NCI-H2171 (cell line): ENCODE measurements around the gene CALML6.

Experiments used
- DNase-seq: peaks from one replicate; lab custom pipeline; 2025; lab: John Stamatoyannopoulos, UW

The CALML6 gene

DNA sequence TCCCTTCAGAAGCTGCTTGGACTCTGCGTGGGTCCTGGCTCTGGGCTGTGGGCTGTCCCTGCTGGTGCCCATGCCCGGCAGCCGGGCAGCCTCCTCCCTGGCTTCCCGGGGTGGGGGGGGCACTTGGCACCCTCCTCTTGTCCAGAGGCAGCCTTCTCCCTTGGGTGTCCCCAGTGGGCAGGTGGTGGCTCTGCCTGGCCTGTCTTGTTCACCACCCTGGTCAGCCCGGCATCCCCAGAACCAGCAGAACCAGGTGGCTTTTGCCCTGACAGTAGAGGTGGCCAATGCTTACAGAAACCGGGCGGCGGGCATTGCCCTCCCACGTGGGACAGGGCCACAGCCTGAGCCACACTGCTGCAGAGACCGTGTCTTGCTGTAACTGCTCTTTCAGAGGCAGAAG is 50.5 kb downstream of the CALML6 start:
- no peak for DNase-seq

GRCh38 chr1:1966071-1966740 is 51.1 kb downstream of the CALML6 start:
- no peak for DNase-seq
